Measurements from ENCODE around the gene WDFY2. TPM values are rescaled to one million over a fixed set of nuclear protein-coding genes. Genes with fewer than 3 reads are reported as not detected.

The WDFY2 gene
- total and polyA plus RNA-seq, 2 of the 13 experiments (the other 11 are each of a cell fraction or from before 2014, with no cell fraction given): 22.6 to 27.0 TPM

- Histone ChIP-seq H3K79me2 (ENCODE audit: insufficient read depth, low read length) (no peaks in the 10 kb centered on the region), H3K27me3 (ENCODE audit: control insufficient read depth in 1 of 2, insufficient read depth in 2 of 2, low read length in 2 of 2) (no peaks in the 10 kb centered on the region), H3K36me3 (replicated peaks in 1 of 2; ENCODE audit: control insufficient read depth in 1 of 2, insufficient read depth in 2 of 2, low read length in 2 of 2) (peaks cover 0 to 2% of the 10 kb centered on the region in 2 experiments; a peak in 1 of 5 replicates), H2AFZ (ENCODE audit: low read length) (no peak overlapping the region), H3K4me1 (ENCODE audit: insufficient read depth, low read length) (peaks cover 19% of the 10 kb centered on the region), H4K20me1 (ENCODE audit: insufficient read depth, low read length) (no peaks in the 10 kb centered on the region), H3K27ac (ENCODE audit: extremely low read length, insufficient read depth, low read length) (no peak overlapping the region), H3K9ac (ENCODE audit: insufficient read depth, low read depth, low read length) (no peak overlapping the region), H3K4me3 (replicated peaks in 1 of 3; ENCODE audit: insufficient read depth in 1 of 3, low read depth in 2 of 3, low read length in 3 of 3) (no peak overlapping the region), H3K4me2 (ENCODE audit: low read depth, low read length) (no peak overlapping the region), H3K9me3 (ENCODE audit: low read length) (no peaks in the 10 kb centered on the region)
- no peak for TF ChIP-seq AFF4 (CRISPR knock-in tag; IDR thresholded peaks at IDR 0.05)
- ChIA-PET POLR2A (interaction anchor here (1.4 kb wide), 1 partner anchor 333 kb away, joined by 7 read pairs; the partner anchor contains the start of gene INTS6), CTCF (ENCODE audit: low intra/inter-chr PET ratio, low total read pairs) (no interaction called here)
- DNase-seq (ENCODE audit: low spot score) (no peak), FAIRE-seq (no peak), ATAC-seq (no peak)
- no TSS peak for BruUV-seq (replicated peaks)
- intact Hi-C loops (cut with micrococcal nuclease; ENCODE audit: unreplicated experiment): no loop called here
- WGBS (ENCODE audit: low lambda C conversion rate): 93% methylated on average over 12 of the region's 12 CpGs
- in situ Hi-C loops (cut with HindIII; ENCODE audit: extremely low pct_ligation_motif_present, low pct_unique_long_range_greater_than_20kb): no loop called here
Measured at GRCh38 chr13:51785712-51786424, 201.6 kb downstream of the WDFY2 start.

Data from HepG2 (cell line).